ENCODE measurements around the gene BBS1. TPM values are rescaled to one million over a fixed set of nuclear protein-coding genes. Genes with fewer than 3 reads are reported as not detected.
A peak's percentile ranks its signal among the peaks of the same experiment; 100 is the strongest.

BBS1 gene
- total RNA-seq, 1 experiment from 2014 or later = 29.8 TPM

DNA sequence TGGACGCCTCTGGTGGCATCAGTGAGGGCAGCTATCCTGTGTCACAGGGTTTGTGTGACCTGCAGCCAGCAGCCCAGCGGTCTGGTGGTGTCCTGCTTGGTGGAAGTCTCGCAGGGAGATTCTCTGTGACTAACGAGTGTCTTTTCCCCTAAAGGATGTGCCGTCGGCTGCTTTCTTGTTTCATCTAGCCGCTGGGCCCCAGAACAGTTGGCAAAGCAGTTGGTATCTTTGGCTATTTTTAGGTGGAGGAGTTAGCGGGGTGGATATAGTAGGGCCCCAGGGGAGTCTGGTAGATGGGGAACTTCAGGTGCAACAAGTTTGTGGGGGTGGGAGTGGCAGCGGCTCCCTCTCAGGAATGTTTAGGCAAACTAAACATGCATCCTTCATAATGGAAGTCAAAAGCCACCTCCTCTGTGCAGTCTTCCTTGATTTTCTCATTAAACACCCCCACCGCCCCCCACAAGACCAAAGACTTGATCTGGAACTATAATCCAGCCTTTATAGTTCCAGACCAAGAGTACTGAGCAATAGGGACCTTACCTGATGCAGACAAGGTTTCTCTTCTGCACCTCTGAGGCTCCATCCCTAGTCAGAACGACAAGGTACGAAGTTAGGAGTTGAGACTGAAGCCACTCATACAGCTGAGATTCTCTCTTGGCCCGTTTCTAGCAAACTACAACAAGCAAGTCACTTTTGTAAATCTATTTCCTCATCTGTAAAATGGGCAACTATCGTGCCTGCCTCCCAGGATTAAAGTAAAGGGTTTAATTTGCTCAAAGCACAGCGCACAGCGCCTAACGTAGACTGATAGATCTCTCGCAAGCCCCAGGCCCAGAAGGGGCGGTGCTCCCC is 44.8 kb upstream of the BBS1 start:
- Histone ChIP-seq H3K79me2 (ENCODE audit: insufficient read depth, low read length) (peaks cover 8% of the 10 kb centered on the region; the same call in 1 of the 2 replicates), H3K9ac (ENCODE audit: low read length) (peak overlapping the region; percentile 83), H2AFZ (ENCODE audit: low read depth, low read length, poor library complexity, severe bottlenecking) (no peak overlapping the region), H4K20me1 (ENCODE audit: insufficient read depth) (no peaks in the 10 kb centered on the region), H3K27ac (ENCODE audit: low read depth, low read length) (no peak overlapping the region), H3K27me3 (ENCODE audit: insufficient read depth, low read length) (no peaks in the 10 kb centered on the region), H3K9me3 (ENCODE audit: control insufficient read depth in 1 of 2, insufficient read depth in 1 of 2, low read depth in 1 of 2, low read length in 2 of 2) (peaks cover 6 to 7% of the 10 kb centered on the region in 2 experiments; a peak in 1 of 4 replicates), H3K4me3 (replicated peaks in 1 of 2; ENCODE audit: low read depth in 1 of 2, low read length in 2 of 2) (peak overlapping the region in 1 of 2 experiments; percentile 95; a peak in 3 of 4 replicates), H3K9me2 (ENCODE audit: insufficient read depth) (no peaks in the 10 kb centered on the region), H3K4me2 (ENCODE audit: low read length) (peak overlapping the region; percentile 93), H3K4me1 (ENCODE audit: control insufficient read depth in 1 of 2, insufficient read depth in 2 of 2, low read length in 2 of 2) (peaks cover 8 to 19% of the 10 kb centered on the region in 2 experiments), H3K36me3 (ENCODE audit: control insufficient read depth in 1 of 2, insufficient read depth in 2 of 2, low read length in 2 of 2) (no peaks in the 10 kb centered on the region)
- no peak for TF ChIP-seq CEBPB (IDR thresholded peaks at IDR 0.05; ENCODE audit: low read depth)
- TF ChIP-seq, protein P1, sequence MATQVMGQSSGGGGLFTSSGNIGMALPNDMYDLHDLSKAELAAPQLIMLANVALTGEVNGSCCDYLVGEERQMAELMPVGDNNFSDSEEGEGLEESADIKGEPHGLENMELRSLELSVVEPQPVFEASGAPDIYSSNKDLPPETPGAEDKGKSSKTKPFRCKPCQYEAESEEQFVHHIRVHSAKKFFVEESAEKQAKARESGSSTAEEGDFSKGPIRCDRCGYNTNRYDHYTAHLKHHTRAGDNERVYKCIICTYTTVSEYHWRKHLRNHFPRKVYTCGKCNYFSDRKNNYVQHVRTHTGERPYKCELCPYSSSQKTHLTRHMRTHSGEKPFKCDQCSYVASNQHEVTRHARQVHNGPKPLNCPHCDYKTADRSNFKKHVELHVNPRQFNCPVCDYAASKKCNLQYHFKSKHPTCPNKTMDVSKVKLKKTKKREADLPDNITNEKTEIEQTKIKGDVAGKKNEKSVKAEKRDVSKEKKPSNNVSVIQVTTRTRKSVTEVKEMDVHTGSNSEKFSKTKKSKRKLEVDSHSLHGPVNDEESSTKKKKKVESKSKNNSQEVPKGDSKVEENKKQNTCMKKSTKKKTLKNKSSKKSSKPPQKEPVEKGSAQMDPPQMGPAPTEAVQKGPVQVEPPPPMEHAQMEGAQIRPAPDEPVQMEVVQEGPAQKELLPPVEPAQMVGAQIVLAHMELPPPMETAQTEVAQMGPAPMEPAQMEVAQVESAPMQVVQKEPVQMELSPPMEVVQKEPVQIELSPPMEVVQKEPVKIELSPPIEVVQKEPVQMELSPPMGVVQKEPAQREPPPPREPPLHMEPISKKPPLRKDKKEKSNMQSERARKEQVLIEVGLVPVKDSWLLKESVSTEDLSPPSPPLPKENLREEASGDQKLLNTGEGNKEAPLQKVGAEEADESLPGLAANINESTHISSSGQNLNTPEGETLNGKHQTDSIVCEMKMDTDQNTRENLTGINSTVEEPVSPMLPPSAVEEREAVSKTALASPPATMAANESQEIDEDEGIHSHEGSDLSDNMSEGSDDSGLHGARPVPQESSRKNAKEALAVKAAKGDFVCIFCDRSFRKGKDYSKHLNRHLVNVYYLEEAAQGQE (IDR thresholded peaks at IDR 0.05; ENCODE audit: low read depth) = no peak
- no peak for TF ChIP-seq CBX3 (IDR thresholded peaks at IDR 0.05; ENCODE audit: low read depth)
- no peak for TF ChIP-seq TCF7L2 (IDR thresholded peaks at IDR 0.05; ENCODE audit: borderline replicate concordance, extremely low read depth, insufficient read depth, insufficient read length)
- TF ChIP-seq EZH2phosphoT487 (IDR thresholded peaks at IDR 0.05; ENCODE audit: borderline replicate concordance) = no peak
- no peak for TF ChIP-seq POLR2AphosphoS5 (IDR thresholded peaks at IDR 0.05; ENCODE audit: low read depth, low read length)
- TF ChIP-seq, protein P2, sequence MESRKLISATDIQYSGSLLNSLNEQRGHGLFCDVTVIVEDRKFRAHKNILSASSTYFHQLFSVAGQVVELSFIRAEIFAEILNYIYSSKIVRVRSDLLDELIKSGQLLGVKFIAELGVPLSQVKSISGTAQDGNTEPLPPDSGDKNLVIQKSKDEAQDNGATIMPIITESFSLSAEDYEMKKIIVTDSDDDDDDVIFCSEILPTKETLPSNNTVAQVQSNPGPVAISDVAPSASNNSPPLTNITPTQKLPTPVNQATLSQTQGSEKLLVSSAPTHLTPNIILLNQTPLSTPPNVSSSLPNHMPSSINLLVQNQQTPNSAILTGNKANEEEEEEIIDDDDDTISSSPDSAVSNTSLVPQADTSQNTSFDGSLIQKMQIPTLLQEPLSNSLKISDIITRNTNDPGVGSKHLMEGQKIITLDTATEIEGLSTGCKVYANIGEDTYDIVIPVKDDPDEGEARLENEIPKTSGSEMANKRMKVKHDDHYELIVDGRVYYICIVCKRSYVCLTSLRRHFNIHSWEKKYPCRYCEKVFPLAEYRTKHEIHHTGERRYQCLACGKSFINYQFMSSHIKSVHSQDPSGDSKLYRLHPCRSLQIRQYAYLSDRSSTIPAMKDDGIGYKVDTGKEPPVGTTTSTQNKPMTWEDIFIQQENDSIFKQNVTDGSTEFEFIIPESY (IDR thresholded peaks at IDR 0.05; ENCODE audit: extremely low read depth, insufficient replicate concordance, low read length) = no peak
- no peak for TF ChIP-seq ELF1 (IDR thresholded peaks at IDR 0.05; ENCODE audit: borderline replicate concordance, low read depth)
- TF ChIP-seq SP1 (IDR thresholded peaks at IDR 0.05; ENCODE audit: low read depth) = no peak
- no peak for TF ChIP-seq FOSL1 (IDR thresholded peaks at IDR 0.05; ENCODE audit: low read depth)
- no peak for TF ChIP-seq SRF (IDR thresholded peaks at IDR 0.05; ENCODE audit: low read depth)
- intact Hi-C loops (cut with micrococcal nuclease) = loop anchor here (1.0 kb wide), 1 partner anchor 14 kb away; no protein-coding TSS in a partner anchor
- no TSS peak for BruUV-seq (replicated peaks)
- ATAC-seq = no peak
- ChIA-PET CTCF (interaction anchor here (1.0 to 2.0 kb wide), 3 partner anchors 13 to 24 kb away, joined by 3 to 13 read pairs (median 7); partner anchors contain the start of gene DPP3), POLR2A (interaction anchor here (0.6 to 3.3 kb wide), 3 partner anchors 11 to 24 kb away, joined by 3 to 17 read pairs (median 6); partner anchors contain the start of gene DPP3), RAD21 (ENCODE audit: low non-redundant PET in 1 of 2, low total read pairs in 2 of 2, uncharacterized antibody in 2 of 2, unreplicated experiment in 2 of 2) (interaction anchor here in 1 of 2 experiments (1.1 kb wide), 1 partner anchor 153 kb away, joined by 3 read pairs; no protein-coding TSS in a partner anchor)
- no peak for DNase-seq (ENCODE audit: low read depth, low spot score)
